Measurements from ENCODE around the gene OPRM1. TPM values are rescaled to one million over a fixed set of nuclear protein-coding genes. Genes with fewer than 3 reads are reported as not detected.

OPRM1 gene
- not detected for total RNA-seq

DNA sequence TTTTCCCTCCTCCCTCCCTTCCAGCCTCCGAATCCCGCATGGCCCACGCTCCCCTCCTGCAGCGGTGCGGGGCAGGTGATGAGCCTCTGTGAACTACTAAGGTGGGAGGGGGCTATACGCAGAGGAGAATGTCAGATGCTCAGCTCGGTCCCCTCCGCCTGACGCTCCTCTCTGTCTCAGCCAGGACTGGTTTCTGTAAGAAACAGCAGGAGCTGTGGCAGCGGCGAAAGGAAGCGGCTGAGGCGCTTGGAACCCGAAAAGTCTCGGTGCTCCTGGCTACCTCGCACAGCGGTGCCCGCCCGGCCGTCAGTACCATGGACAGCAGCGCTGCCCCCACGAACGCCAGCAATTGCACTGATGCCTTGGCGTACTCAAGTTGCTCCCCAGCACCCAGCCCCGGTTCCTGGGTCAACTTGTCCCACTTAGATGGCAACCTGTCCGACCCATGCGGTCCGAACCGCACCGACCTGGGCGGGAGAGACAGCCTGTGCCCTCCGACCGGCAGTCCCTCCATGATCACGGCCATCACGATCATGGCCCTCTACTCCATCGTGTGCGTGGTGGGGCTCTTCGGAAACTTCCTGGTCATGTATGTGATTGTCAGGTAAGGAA lies at the start of gene OPRM1:
OPRM1 (plus strand) TSS at position 10 of the 612 bp plus-strand sequence; CDS start at position 315, 305 bp downstream.
- Mint-ChIP-seq H3K36me3 (ENCODE audit: insufficient read depth) (no peaks in the 10 kb centered on the region), H3K4me1 (ENCODE audit: low read depth) (no peaks in the 10 kb centered on the region), H3K4me3 (no peak within 1 kb of the TSS), H3K27me3 (ENCODE audit: low read depth) (peaks cover 23% of the 10 kb centered on the region), H3K9me3 (no peaks in the 10 kb centered on the region)
- ATAC-seq (peak in 1 of 2 donors; percentile 37), DNase-seq (no peak)

DNA sequence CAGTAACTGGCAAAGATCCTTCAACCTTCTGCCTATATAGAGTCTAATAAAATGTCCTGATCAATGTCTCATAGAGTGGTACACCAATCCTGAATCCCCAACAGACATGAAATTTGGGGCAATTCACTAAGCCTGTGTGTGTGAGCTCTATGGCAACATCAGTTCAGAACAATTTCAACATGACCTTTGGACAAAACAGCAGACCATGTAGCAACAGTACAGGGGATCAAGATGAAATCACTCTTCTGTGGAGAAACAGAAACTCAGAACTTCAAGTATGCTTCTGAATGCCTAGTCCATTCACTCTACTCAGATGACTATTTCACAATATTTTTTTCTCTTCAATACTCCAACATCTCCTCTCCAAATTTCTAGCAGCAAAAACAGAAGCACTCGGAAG lies 49.1 kb upstream of the OPRM1 start:
- H3K4me1 Mint-ChIP-seq (ENCODE audit: low read depth) = no peaks in the 10 kb centered on the region
- H3K4me3 Mint-ChIP-seq = no peak overlapping the region
- ATAC-seq = no peak
- no peak for DNase-seq
- H3K36me3 Mint-ChIP-seq (ENCODE audit: insufficient read depth) = no peaks in the 10 kb centered on the region
- H3K27me3 Mint-ChIP-seq (ENCODE audit: low read depth) = no peaks in the 10 kb centered on the region
- H3K9me3 Mint-ChIP-seq = no peaks in the 10 kb centered on the region

DNA sequence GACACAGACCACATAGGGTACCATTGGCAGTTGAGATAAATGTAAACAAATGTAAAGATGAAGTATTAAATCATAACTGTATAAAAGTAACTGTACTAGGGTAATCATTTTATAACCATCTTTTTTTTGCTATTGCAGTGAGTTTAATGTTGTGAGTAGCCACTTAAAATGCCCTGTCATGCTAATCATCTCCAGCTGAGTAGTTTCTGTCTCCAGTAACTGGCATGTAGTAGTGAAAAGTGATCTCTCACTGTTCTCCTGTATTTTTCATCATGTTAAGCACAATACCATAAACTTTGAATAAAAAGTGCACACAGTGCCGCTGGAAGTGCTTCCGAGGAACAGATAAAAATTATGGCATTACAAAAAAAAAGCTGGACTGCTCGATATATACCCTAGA lies 45.0 kb upstream of the OPRM1 start:
- Mint-ChIP-seq H3K36me3 (ENCODE audit: insufficient read depth) (no peaks in the 10 kb centered on the region), H3K27me3 (ENCODE audit: low read depth) (no peaks in the 10 kb centered on the region), H3K4me3 (no peak overlapping the region), H3K4me1 (ENCODE audit: low read depth) (no peaks in the 10 kb centered on the region), H3K9me3 (no peaks in the 10 kb centered on the region)
- no peak for DNase-seq
- ATAC-seq = no peak

DNA sequence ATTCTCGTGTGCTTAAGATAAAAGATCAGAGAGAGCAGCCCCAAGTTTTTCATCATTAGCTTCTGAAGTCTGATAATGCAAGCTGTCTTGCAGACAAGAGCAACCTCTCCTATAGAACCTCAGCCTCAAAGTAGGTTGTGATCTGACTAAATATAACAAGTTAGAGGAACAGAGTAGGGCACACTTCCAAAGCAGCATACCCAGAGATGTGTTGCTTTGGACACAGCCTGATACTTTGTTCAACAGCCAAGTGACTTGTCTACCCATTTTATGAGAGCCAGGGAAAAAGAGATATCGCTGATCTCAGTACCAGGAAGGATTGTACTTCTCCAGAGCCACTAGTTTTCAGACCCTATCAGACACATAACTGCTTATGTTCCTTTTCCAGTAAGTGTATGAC lies 44.2 kb upstream of the OPRM1 start:
- H3K9me3 Mint-ChIP-seq = no peaks in the 10 kb centered on the region
- H3K27me3 Mint-ChIP-seq (ENCODE audit: low read depth) = no peaks in the 10 kb centered on the region
- DNase-seq = no peak
- ATAC-seq = no peak
- H3K4me1 Mint-ChIP-seq (ENCODE audit: low read depth) = no peaks in the 10 kb centered on the region
- H3K4me3 Mint-ChIP-seq = no peak overlapping the region
- H3K36me3 Mint-ChIP-seq (ENCODE audit: insufficient read depth) = no peaks in the 10 kb centered on the region

DNA sequence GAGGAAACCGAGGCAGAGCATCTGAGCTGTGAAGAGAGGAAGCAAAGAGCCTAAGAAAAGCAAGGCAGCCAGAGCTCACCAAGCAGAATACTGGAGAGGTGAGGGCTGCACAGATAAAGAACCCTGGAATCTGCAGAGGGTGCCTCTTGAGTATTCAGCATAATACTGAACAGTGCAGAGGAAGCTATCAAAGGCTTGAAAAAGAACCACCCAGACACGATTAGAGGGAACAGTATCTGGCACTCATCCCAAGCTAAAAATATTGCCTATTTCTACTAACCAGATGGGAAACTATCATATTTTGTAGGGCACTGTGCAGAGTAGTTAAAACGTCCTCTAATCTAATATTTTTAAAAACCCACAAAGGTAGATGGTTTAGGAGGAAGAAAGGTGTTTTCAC lies 41.8 kb upstream of the OPRM1 start:
- no peaks in the 10 kb centered on the region for H3K9me3 Mint-ChIP-seq
- DNase-seq = no peak
- H3K36me3 Mint-ChIP-seq (ENCODE audit: insufficient read depth) = no peaks in the 10 kb centered on the region

DNA sequence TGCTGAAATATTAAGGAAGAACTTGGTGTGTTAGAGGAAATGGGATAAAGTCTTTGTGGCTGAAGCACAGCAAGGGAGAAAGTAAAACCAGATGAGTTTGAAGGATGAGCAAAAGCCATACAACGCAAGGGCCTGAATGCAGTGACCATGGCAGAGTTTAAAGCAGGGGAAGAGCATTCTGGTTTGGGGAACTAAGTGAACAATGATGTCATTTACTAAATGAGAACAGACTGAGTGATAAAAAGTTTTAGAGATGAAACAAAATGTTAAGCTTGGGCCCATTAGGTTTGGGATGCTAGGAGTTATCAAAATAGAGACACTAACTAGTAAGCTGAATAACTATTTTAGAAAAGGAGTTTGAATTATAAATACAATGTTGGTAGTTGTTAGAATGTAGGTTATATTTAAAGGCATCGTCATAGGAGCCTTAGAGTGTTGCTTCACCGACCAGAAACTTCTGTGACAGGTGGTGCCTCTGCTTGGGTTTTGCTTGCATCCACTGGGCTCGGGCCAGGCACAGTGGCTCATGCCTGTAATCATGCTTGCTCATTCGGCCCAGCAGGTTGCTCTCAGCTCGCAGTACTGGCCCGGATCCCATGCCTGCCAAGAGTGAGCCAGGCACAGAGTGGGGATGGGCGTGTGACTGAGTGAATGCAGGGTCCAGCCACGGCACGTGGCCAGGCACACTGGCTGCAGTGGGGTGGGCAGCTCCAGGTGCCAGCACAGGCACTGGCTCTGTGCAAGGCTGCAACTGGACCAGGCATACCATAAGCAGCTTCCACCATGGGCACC lies 37.4 kb upstream of the OPRM1 start:
- Mint-ChIP-seq H3K27me3 (ENCODE audit: low read depth) (peaks cover 6% of the 10 kb centered on the region), H3K9me3 (no peaks in the 10 kb centered on the region), H3K36me3 (ENCODE audit: insufficient read depth) (no peaks in the 10 kb centered on the region), H3K4me1 (ENCODE audit: low read depth) (no peaks in the 10 kb centered on the region), H3K4me3 (no peak overlapping the region)
- ATAC-seq (no peak), DNase-seq (no peak)

More for the DNA sequence above, 41.8 kb upstream of the OPRM1 start:
- H3K4me1 Mint-ChIP-seq (ENCODE audit: low read depth) = no peaks in the 10 kb centered on the region
- no peak overlapping the region for H3K4me3 Mint-ChIP-seq
- ATAC-seq = no peak
- peaks cover 3% of the 10 kb centered on the region for H3K27me3 Mint-ChIP-seq (ENCODE audit: low read depth)

DNA sequence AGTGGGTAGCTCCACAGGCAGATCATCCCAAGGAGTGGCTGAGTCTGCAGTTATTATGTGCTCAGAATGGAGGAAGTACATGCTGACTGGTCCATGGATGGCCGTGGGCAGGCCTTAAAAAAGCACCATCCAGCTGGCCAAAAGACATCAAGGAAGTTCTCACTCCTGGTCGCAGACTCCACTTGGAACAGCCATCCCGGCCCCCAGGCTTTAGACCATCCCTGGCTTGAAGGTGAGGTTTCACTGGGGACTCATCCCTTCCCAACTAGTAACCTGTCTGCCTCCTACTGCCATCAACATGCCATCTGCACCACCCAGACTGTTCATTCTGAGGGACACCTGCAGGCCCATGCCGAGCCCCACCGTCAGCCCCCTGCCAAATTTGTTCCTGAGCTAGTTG lies 36.1 kb upstream of the OPRM1 start:
- H3K9me3 Mint-ChIP-seq = no peaks in the 10 kb centered on the region
- no peak for ATAC-seq
- no peak overlapping the region for H3K4me3 Mint-ChIP-seq

DNA sequence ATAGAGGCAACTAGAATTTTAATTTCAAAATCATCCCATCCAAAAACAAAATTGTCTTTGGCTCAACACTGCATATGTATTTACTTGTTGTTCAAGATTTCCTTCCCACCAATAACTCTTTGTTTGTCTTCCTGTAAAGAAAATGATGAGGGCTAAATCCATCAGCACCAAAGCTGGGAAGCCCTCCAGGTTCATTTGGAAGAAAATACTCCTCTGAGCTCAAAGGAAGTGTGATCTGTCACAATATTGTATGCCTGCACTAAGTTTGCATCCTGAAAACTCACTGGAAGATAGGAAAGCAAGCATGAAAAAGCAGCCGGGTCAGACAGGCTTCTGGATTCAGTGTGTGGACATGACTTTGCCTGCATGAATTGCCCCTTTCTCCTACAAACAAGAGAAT lies 28.7 kb upstream of the OPRM1 start:
- Mint-ChIP-seq H3K36me3 (ENCODE audit: insufficient read depth) (no peaks in the 10 kb centered on the region), H3K9me3 (no peaks in the 10 kb centered on the region), H3K27me3 (ENCODE audit: low read depth) (no peaks in the 10 kb centered on the region), H3K4me3 (no peak overlapping the region), H3K4me1 (ENCODE audit: low read depth) (no peaks in the 10 kb centered on the region)
- no peak for DNase-seq
- ATAC-seq = no peak

More for the DNA sequence above, 36.1 kb upstream of the OPRM1 start:
- Mint-ChIP-seq H3K36me3 (ENCODE audit: insufficient read depth) (no peaks in the 10 kb centered on the region), H3K4me1 (ENCODE audit: low read depth) (no peaks in the 10 kb centered on the region), H3K27me3 (ENCODE audit: low read depth) (peaks cover 6% of the 10 kb centered on the region)
- no peak for DNase-seq

DNA sequence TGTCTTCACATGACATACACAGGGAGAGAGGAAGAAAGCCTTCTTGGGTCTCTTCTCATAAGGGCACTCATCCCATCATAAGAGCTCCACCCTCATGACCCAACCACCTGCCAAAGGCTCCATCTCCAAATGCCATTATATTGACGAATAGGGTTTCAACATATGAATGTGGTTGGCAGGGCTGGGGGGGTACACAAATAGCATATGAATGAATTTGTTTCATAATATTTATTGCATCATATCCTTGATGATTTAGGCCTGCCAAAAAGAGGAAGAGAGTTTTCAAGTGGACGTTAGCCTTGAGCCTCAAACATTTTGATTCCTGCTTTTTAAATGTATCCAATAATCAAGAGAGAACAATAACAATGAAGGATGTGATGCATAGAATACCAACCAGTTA lies 26.2 kb upstream of the OPRM1 start:
- ATAC-seq (no peak), DNase-seq (no peak)
- no peak overlapping the region for H3K4me3 Mint-ChIP-seq
- no peaks in the 10 kb centered on the region for H3K27me3 Mint-ChIP-seq (ENCODE audit: low read depth)
- no peaks in the 10 kb centered on the region for H3K36me3 Mint-ChIP-seq (ENCODE audit: insufficient read depth)
- H3K4me1 Mint-ChIP-seq (ENCODE audit: low read depth) = no peaks in the 10 kb centered on the region
- H3K9me3 Mint-ChIP-seq = no peaks in the 10 kb centered on the region

DNA sequence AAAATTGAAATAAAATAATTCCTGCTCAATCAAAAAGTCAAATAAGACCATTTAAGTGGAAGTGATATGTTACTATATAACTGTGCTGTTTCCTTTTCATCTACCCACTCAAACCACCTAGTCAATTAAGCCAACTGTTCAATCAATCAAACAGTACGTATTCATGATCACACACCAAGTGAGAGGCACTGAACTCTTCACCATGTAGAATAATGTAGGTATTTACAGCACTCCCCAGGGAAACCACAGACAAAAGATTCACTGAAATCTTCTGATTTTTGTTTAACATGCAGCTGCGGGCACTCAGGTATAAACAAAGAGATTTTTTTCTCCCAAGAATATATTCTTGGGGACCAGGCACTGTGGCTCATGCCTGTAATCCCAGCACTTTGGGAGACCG lies 21.3 kb upstream of the OPRM1 start:
- H3K4me1 Mint-ChIP-seq (ENCODE audit: low read depth) = no peaks in the 10 kb centered on the region
- H3K9me3 Mint-ChIP-seq = no peaks in the 10 kb centered on the region
- ATAC-seq (no peak), DNase-seq (no peak)
- H3K4me3 Mint-ChIP-seq = no peak overlapping the region
- H3K27me3 Mint-ChIP-seq (ENCODE audit: low read depth) = no peaks in the 10 kb centered on the region
- no peaks in the 10 kb centered on the region for H3K36me3 Mint-ChIP-seq (ENCODE audit: insufficient read depth)

DNA sequence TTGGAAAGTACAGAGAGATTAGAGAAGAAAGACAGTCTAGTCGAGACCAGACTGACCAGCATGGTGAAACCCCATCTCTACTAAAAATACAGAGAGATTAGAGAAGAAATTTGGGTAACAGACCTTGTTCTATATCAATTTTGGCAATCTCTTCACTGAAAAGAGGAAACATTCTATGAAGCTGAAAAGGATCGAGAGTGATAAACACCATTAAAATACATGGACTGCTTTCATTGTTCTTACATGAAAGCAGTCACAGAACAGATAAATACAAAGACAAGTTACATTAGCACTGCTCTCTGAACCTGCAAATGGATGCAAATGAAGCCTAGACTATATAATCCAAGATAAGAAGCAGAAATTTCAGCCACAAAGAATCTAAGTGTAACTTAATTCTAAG lies 8.4 kb upstream of the OPRM1 start:
- Mint-ChIP-seq H3K27me3 (ENCODE audit: low read depth) (peaks cover 2% of the 10 kb centered on the region), H3K4me3 (no peak overlapping the region), H3K36me3 (ENCODE audit: insufficient read depth) (no peaks in the 10 kb centered on the region), H3K4me1 (ENCODE audit: low read depth) (no peaks in the 10 kb centered on the region), H3K9me3 (no peaks in the 10 kb centered on the region)
- DNase-seq (no peak), ATAC-seq (no peak)

DNA sequence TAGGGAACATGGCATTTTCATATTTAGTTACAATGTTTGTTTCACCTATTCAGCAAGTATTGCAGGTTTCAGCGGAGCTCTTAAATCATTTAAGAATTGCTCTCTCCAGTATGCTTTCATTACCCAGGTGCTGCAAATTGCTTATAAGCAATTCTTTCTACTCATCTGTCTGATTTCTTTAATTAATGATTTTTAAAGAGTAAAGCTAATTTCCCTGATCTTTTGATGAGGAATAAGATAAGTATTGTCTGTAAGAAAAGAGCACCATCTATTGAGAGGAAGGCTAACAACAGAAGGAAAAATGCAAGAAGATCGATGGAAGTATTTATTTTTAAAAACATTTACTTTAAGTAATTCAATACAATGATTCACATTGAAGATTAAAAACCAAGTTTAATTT lies 2.0 kb downstream of the OPRM1 start:
- Mint-ChIP-seq H3K27me3 (ENCODE audit: low read depth) (peaks cover 31% of the 10 kb centered on the region), H3K36me3 (ENCODE audit: insufficient read depth) (no peaks in the 10 kb centered on the region), H3K9me3 (no peaks in the 10 kb centered on the region), H3K4me1 (ENCODE audit: low read depth) (no peaks in the 10 kb centered on the region), H3K4me3 (no peak overlapping the region)
- DNase-seq (no peak), ATAC-seq (no peak)

DNA sequence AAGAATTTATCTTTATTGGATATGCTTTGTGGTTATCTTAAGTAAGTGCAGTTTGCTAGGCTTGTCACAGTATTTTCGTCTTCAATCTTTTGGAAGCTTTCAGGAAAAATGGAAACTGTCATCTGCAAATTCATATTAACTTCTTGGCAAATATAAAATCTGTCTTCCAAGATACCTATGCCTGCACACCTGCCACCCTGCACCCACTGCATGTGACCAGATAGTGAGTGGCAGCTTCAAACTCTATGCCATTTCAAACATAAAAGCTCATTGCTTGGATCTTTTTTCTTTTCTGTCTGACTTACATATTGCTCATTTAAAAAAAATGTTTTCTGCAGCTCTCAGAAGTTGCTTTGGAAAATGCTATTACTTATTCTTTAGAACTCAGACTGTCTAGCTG lies 14.1 kb downstream of the OPRM1 start:
- ATAC-seq (no peak), DNase-seq (no peak)
- no peaks in the 10 kb centered on the region for H3K36me3 Mint-ChIP-seq (ENCODE audit: insufficient read depth)
- no peaks in the 10 kb centered on the region for H3K4me1 Mint-ChIP-seq (ENCODE audit: low read depth)
- H3K27me3 Mint-ChIP-seq (ENCODE audit: low read depth) = peaks cover 5% of the 10 kb centered on the region
- peaks cover 7% of the 10 kb centered on the region for H3K9me3 Mint-ChIP-seq
- H3K4me3 Mint-ChIP-seq = no peak overlapping the region

DNA sequence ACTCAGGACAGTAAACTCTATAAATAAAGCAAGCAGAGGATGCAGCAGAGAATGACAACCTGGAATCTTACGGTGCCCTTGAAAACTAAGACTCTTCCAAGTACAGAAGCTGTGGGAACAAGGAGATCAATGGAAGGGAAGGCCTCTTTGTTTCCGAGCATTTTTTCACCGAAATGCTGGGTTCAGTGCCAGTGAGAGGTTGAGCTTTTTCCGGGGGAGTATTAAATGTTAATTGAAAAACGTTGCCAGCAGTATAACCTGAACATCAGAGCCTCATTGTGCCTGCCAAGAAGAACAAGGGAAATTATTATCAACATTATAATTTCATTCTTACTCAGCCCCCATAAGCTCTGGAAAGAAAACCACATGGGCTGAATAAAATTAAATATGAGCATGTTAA lies 17.5 kb downstream of the OPRM1 start:
- Mint-ChIP-seq H3K4me1 (ENCODE audit: low read depth) (no peaks in the 10 kb centered on the region), H3K4me3 (no peak overlapping the region), H3K27me3 (ENCODE audit: low read depth) (peaks cover 3% of the 10 kb centered on the region), H3K9me3 (peaks cover 4% of the 10 kb centered on the region), H3K36me3 (ENCODE audit: insufficient read depth) (no peaks in the 10 kb centered on the region)
- DNase-seq = no peak
- ATAC-seq = no peak

DNA sequence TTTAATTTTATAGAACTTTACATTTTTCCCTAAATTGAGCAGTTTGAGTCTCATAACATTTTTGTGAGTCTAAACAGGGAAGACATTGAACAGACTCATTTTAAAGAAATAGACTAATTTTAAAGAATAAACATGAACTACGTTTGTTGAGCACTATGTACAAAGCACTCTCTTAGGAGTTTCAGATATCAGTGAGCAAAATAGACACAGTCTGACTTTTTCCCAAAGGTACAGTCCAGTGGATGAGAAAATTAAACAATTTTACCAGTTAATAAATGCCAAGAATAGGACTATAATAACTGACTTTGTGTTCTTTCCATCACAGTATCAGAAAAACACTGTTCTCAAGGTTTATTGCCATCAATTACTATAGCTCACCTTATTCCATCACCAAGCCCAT lies 18.1 kb downstream of the OPRM1 start:
- Mint-ChIP-seq H3K4me1 (ENCODE audit: low read depth) (no peaks in the 10 kb centered on the region), H3K4me3 (no peak overlapping the region), H3K36me3 (ENCODE audit: insufficient read depth) (no peaks in the 10 kb centered on the region), H3K27me3 (ENCODE audit: low read depth) (peaks cover 3% of the 10 kb centered on the region), H3K9me3 (peaks cover 4% of the 10 kb centered on the region)
- DNase-seq = no peak
- ATAC-seq = no peak
